Prostate gland (tissue), 2 donors: ENCODE measurements around the gene ZBTB8OS. TPM values are rescaled to one million over a fixed set of nuclear protein-coding genes. Genes with fewer than 3 reads are reported as not detected.

Source experiments
- DNase-seq: peaks from one replicate; pipeline ENCODE4 v3.0.0-alpha.2; 2019; ENCODE audit warnings: low spot score
- H3K27ac ChIP-seq, 2 donors: fragments of 200-600 bp; sonication (generic); 2 replicates each; pipeline ENCODE4 v1.5.1; 2017 to 2019
- H3K27me3 ChIP-seq: fragments of 200-600 bp; sonication (generic); replicated peaks from 2 replicates; pipeline ENCODE4 v1.5.1; 2019; ENCODE audit not compliant: insufficient read depth
- H3K36me3 ChIP-seq, 2 donors: fragments of 200-600 bp; sonication (generic); 1 replicate in 1 of 2; 2 replicates in 1 of 2; pipeline versions ENCODE4 v1.5.1 to v1.8.1; 2017 to 2019
- H3K4me1 ChIP-seq: fragments of 200-600 bp; sonication (generic); replicated peaks from 2 replicates; pipeline ENCODE4 v1.5.1; 2019
- H3K4me3 ChIP-seq, 2 donors: fragments of 200-600 bp; sonication (generic); 2 replicates each; pipeline ENCODE4 v1.5.1; 2017 to 2019
- H3K9me3 ChIP-seq: fragments of 200-600 bp; sonication (generic); 2 replicates; pipeline ENCODE4 v1.5.1; 2017
- CTCF ChIP-seq, 4 experiments: fragments of 200-600 bp in 2 of 4; fragments of 450-650 bp in 2 of 4; sonication (generic) in 2 of 4; IDR thresholded peaks; 1 replicate in 3 of 4; 2 replicates in 1 of 4; pipeline ENCODE4 v1.5.1; 2016 to 2019; ENCODE audit warnings: antibody characterized with exemption in 4 of 4, mild to moderate bottlenecking in 2 of 4, moderate library complexity in 2 of 4
- POLR2A ChIP-seq: fragments of 450-650 bp; IDR thresholded peaks from one replicate; pipeline ENCODE4 v1.6.1; 2016; ENCODE audit warnings: antibody characterized with exemption, mild to moderate bottlenecking
- POLR2AphosphoS5 ChIP-seq: sonication (generic); formaldehyde crosslinking; IDR thresholded peaks from one replicate; pipeline ENCODE4 v1.6.1; 2017; ENCODE audit warnings: antibody characterized with exemption
- WGBS: methylation state at CpG from one replicate; pipeline ENCODE4 v1.1.5; 2018; 5-methylcytosine and 5-hydroxymethylcytosine counted together
- intact Hi-C: fragments of 100-400 bp; cut with DNase I; formaldehyde crosslinking; loops from one replicate; pipeline ENCODE4 v1.14.2; 2022
- total RNA-seq, 2 donors: library from RNA; depleted of rRNA; stranded (reverse); fragments of >200 nt; gene quantifications; one replicate each; pipeline ENCODE4 v1.1.0, GENCODE V29; 2016

Gene ZBTB8OS
- total RNA-seq, 2 donors from 2014 or later: 32.7 to 38.7 TPM

GRCh38 chr1:32619701-32620485 is 30.5 kb downstream of the ZBTB8OS start:
- Histone ChIP-seq H3K4me3 (no peak overlapping the region), H3K36me3 (no peaks in the 10 kb centered on the region), H3K27ac (no peak overlapping the region), H3K27me3 (no peaks in the 10 kb centered on the region), H3K4me1 (no peaks in the 10 kb centered on the region), H3K9me3 (no peaks in the 10 kb centered on the region)
- intact Hi-C loops: loop anchor here (10.0 kb wide), 2 partner anchors 165 to 215 kb away; no protein-coding TSS in a partner anchor
- WGBS: 72% methylated on average over 5 of the region's 5 CpGs
- DNase-seq: no peak
- TF ChIP-seq POLR2AphosphoS5: no peak
- TF ChIP-seq CTCF (IDR thresholded peaks at IDR 0.05): peak in 1 of 4 experiments; percentile 31

- Histone ChIP-seq H3K27ac (no peak overlapping the region), H3K27me3 (no peaks in the 10 kb centered on the region), H3K36me3 (no peaks in the 10 kb centered on the region), H3K9me3 (no peaks in the 10 kb centered on the region), H3K4me3 (no peak overlapping the region), H3K4me1 (no peaks in the 10 kb centered on the region)
- intact Hi-C loops: no loop called here
- DNase-seq: no peak
- TF ChIP-seq POLR2AphosphoS5: no peak
- TF ChIP-seq POLR2A: no peak
- TF ChIP-seq CTCF (IDR thresholded peaks at IDR 0.05): no peak
- WGBS: 94% methylated on average over 5 of the region's 5 CpGs
Measured at GRCh38 chr1:32618673-32619221, 31.6 kb downstream of the ZBTB8OS start.

GRCh38 chr1:32613472-32613871 is 36.9 kb downstream of the ZBTB8OS start:
- no peak for DNase-seq
- Histone ChIP-seq H3K27me3 (no peaks in the 10 kb centered on the region), H3K4me1 (no peaks in the 10 kb centered on the region), H3K9me3 (no peaks in the 10 kb centered on the region), H3K27ac (no peak overlapping the region), H3K36me3 (no peaks in the 10 kb centered on the region), H3K4me3 (no peak overlapping the region)
- intact Hi-C loops: no loop called here
- 82% methylated on average over 5 of the region's 5 CpGs for WGBS
- no peak for TF ChIP-seq POLR2A

- no peaks in the 10 kb centered on the region for H3K4me1 ChIP-seq
- no peak overlapping the region for H3K27ac ChIP-seq
- no peaks in the 10 kb centered on the region for H3K36me3 ChIP-seq
- DNase-seq: peak; percentile 59
- H3K4me3 ChIP-seq: peak overlapping the region; percentile 26 to 38
- TF ChIP-seq POLR2AphosphoS5 (peak; percentile 54), POLR2A (peak; percentile 32), CTCF (IDR thresholded peaks at IDR 0.05) (peak in 3 of 4 experiments; percentile 16 to 61 (median 49))
- H3K27me3 ChIP-seq: no peaks in the 10 kb centered on the region
- 4% methylated on average over 35 of the region's 35 CpGs for WGBS
- no peaks in the 10 kb centered on the region for H3K9me3 ChIP-seq
- intact Hi-C loops: no loop called here
Measured at GRCh38 chr1:32612189-32612881, 38.0 kb downstream of the ZBTB8OS start.

- intact Hi-C loops: no loop called here
Measured at GRCh38 chr1:32611859-32612188, 38.5 kb downstream of the ZBTB8OS start.

More at GRCh38 chr1:32611859-32612188, 38.5 kb downstream of the ZBTB8OS start:
- TF ChIP-seq POLR2AphosphoS5 (no peak), CTCF (IDR thresholded peaks at IDR 0.05) (no peak), POLR2A (no peak)
- Histone ChIP-seq H3K27ac (no peak overlapping the region), H3K36me3 (no peaks in the 10 kb centered on the region), H3K27me3 (no peaks in the 10 kb centered on the region), H3K9me3 (no peaks in the 10 kb centered on the region), H3K4me1 (no peaks in the 10 kb centered on the region), H3K4me3 (peak overlapping the region; percentile 26 to 38)
- WGBS: 8% methylated on average over 12 of the region's 12 CpGs
- no peak for DNase-seq
